Thyroid gland (tissue), 4 donors: ENCODE measurements around the gene BCL10.

Source experiments
- POLR2A ChIP-seq, 2 donors: fragments of 450-650 bp; IDR thresholded peaks; one replicate each; pipeline ENCODE4 v1.6.1; 2017; ENCODE audit warnings: antibody characterized with exemption in 2 of 2, mild to moderate bottlenecking in 2 of 2, moderate library complexity in 1 of 2
- TF ChIP-seq, protein P1 (sequence below), 6 experiments: fragments of 200-600 bp in 3 of 6; fragments of 450-650 bp in 3 of 6; sonication (generic) in 3 of 6; IDR thresholded peaks; one replicate each; pipeline ENCODE4 v1.5.1; 2016 to 2019; ENCODE audit warnings: antibody characterized with exemption in 6 of 6, mild to moderate bottlenecking in 2 of 6, inconsistent platforms in 1 of 6, moderate library complexity in 1 of 6

DNA sequence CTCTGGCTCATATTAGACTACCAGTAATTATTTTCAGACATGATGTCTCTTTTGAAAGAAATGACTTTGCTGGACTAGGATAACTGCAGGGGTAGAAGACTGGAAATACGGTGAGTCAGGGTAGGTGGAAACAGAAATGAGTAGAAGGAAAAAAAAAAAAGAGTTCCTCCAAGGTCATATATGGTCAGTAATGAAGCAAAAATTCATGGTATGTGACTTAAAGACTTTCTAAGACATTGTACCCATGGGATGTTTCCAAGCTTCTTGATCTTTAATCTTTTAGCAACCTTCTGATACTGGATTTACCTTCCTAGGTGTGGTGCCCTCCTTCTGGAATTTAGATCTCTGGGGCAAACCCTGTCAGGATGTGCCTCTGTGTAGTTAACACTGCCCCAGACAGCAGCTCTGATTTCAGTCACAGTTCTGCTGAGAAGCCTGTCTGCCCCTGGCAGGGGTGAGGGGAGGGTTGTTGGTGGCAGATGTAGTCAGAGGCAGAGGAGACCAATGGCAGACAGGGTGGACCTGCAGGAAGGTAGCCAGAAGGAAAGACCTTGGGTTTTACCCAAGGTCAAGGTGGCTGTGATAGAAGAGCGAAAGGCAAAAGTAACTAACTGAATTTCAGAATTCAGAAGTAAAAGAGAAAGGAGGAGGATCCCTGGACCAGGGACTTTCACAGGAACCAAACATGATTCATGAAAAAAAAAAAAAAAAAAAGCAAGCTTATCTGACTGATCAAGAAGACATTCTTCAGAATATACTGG, 44.1 kb upstream of the BCL10 start:
- TF ChIP-seq, protein P1, sequence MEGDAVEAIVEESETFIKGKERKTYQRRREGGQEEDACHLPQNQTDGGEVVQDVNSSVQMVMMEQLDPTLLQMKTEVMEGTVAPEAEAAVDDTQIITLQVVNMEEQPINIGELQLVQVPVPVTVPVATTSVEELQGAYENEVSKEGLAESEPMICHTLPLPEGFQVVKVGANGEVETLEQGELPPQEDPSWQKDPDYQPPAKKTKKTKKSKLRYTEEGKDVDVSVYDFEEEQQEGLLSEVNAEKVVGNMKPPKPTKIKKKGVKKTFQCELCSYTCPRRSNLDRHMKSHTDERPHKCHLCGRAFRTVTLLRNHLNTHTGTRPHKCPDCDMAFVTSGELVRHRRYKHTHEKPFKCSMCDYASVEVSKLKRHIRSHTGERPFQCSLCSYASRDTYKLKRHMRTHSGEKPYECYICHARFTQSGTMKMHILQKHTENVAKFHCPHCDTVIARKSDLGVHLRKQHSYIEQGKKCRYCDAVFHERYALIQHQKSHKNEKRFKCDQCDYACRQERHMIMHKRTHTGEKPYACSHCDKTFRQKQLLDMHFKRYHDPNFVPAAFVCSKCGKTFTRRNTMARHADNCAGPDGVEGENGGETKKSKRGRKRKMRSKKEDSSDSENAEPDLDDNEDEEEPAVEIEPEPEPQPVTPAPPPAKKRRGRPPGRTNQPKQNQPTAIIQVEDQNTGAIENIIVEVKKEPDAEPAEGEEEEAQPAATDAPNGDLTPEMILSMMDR (IDR thresholded peaks at IDR 0.05) = no peak
- no peak for TF ChIP-seq POLR2A (IDR thresholded peaks at IDR 0.05)
